Measurements from ENCODE around the gene NRN1L.
"Not testable (repeated sequence)": the region's sequence is repeated elsewhere in the genome, so short reads cannot be mapped to it uniquely, and the experiment has no call there.

NRN1L gene

DNA sequence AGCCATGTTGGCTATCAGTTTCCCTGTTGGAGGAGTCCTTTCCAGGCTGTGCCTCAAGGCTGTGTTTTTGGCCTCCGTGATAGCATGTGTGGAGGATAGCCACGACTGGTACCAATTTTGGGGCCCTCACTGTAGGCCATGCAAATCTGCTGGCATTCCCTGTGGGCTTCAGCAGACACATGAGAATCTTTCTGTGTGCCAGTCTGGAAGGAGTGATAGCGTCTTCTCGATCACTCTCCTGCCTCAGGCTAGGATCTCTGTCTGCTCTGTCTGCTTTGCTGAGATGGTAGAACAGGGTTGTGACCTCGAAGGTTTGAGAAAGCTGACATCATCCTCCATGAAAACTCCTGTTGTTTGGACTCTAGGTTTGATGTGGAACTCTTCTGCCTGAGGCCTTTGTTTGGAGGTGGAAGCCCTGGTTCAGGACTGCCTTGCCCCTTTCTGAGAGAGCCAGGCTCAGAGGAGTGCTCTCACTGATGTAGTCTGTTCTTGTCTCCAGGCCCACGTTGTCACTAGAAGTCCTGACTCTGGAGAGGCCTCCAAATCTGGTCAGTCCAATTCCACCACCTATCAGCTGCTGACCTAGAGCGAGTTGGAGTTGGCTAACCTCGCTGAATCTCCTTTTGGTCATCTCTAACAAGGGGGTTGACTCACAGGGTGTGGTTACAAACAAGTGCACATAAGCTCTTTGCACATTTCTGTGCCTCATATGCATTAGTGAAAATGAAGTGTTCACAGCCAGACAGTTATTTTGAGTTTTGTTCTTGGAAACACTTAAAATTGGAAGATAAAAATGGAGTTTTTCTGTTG, 23.9 kb upstream of the NRN1L start:
- no peak for DNase-seq (ENCODE audit: low read depth)

DNA sequence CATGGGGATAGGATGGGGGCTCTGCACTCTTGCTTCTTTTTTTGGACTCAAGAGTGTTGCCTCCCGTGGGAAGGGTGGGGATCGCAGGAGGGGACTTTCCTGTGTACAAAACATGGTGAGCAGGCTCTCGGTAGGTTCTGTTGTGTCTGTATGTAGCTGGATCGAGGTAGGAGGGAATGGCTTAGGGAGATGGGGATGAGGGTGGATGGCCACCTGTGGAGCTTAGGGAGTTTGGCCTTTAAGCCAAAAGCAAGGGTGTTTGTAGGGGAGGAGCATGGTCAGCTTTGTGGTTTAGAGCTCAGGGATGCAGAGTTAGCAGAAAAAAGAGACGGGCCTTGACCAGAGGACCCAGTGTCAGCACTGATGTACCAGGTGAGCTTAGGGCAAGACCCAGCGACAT, 22.8 kb upstream of the NRN1L start:
- DNase-seq (ENCODE audit: low read depth), result no peak

DNA sequence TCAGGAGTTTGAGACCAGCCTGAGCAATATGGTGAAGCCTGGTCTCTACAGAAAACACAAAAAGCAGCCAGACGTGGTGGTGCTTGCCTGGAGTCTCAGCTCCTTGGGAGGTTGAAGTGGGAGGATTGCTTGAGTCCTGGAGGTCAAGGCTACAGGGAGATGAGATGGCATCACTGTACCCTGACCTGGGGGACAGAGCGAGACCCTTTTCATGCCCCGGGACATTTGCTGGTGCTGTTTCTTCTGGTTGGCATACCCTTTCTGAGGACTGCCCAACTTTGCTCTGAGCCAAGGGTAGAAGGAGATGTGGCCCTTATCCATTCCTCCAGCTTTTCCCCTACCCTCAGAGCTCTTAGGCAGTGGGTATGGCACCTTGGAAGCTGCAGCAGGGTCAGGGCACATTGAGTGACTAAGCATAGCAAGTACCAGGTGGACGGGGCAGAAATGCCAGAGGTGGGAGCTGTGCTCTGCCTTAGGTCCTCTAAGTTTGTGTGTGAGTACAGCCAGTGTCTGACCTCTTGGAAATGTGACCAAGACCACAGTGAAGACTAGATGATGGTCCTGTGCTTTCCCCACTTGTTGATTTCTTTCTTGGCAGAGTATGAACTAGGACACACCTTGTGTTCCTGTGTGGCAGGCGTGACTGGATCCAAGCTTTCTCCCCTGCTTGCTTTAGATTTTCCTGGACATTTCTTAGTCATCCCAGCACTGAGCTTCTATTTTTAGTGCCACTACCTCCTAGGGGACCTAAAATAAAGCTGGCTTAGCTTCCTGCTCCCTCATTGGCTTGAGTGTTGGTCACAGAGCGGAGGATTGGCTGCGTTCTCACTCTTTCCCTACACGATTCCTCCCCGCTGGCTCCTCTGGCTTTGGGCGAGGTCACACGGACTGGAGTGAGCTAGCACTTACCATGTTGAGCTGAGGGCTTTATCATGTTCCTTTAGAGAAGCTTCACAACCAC, 21.8 kb upstream of the NRN1L start:
- DNase-seq (ENCODE audit: low read depth), result no peak

DNA sequence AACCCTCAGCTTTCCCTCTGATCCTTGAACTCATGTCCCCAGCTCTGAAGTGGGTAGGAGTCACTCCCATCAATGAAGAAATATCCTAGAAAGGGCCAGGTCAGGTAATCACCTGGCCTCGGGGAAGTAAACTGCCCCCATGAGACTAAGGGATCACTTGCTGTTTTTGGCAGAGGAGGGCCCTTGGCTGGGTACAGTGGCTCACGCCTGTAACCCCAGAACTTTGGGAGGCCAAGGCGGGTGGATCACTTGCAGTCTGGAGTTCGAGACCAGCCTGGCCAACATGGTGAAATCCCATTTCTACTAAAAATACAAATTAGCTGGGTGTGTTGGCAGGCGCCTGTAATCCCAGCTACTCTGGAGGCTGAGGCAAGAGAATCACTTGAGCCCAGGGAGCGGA, 20.6 kb upstream of the NRN1L start:
- not testable (repeated sequence) for DNase-seq (ENCODE audit: low read depth)

DNA sequence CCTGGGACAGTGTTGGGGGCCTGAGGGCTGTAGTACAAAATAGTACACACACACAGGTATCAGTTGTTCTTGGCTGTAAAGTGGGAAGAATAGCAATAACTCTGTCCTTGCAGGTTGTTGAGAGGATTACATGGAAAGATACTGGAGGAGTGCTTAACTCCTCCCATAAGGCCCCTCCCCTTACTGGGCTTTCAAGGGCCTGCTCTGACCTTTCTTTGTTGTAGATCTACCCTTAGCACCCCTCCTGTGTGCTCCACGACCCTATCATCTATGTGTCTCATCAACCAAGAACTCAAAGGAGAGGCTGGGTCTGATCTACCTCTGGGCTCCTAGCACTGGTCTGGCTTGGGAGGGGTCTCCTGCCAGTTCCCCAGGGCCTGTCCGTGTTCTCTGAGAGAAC, 20.1 kb upstream of the NRN1L start:
- no peak for DNase-seq (ENCODE audit: low read depth)

DNA sequence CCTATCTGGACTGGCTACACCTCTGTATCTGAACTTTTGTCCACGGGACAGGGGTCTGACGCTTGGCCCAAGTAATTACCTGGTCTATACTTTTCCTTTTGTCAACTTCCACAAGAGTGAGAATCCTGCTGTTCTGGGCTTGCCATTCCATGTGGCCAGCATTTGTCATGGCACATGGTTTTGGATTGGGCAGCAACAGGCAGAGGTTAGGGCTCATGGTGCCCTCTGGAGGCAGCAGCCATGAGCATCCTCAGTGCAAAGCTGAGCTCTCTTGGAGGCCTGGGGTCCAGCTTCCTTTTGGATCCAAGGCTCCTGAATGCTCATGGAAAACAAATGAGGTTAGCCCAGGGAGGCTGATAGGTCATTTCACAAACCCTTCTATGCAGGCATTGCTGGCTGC, 19.4 kb upstream of the NRN1L start:
- no peak for DNase-seq (ENCODE audit: low read depth)

DNA sequence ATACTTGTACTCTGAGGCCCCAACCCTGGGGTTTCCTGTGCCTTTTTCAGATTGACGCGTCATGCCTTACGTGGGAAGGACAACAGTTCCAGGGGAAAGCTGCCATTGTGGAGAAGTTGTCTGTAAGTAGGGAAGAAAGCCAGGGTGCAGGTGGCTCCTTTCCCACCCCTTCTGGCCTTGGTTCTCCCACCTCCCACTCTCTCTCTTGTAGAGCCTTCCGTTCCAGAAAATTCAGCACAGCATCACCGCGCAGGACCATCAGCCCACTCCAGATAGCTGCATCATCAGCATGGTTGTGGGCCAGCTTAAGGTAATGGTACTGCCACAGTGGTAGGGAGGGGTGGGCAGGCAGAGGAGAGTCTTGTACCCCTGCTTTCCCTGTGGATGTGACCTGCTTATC, 16.4 kb upstream of the NRN1L start:
- DNase-seq (ENCODE audit: low read depth), result no peak

DNA sequence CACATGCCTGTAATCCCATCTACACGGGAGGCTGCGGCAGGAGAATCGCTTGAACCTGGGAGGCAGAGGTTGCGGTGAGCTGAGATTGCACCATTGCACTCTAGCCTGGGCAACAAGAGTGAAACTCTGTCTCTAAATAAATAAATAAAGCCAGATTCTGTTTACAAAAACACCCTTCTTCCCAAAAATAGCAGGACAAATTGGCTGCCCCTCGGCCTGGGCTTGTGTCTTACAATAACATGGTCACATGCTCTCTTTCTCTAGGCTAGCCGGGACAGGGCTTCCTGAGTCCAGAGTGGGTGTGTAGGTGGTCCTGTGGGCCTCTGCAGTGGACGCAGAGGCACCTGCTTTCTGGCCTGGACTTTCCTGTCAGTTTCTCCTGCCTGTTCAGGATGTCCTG, 15.0 kb upstream of the NRN1L start:
- DNase-seq (ENCODE audit: low read depth), result no peak

DNA sequence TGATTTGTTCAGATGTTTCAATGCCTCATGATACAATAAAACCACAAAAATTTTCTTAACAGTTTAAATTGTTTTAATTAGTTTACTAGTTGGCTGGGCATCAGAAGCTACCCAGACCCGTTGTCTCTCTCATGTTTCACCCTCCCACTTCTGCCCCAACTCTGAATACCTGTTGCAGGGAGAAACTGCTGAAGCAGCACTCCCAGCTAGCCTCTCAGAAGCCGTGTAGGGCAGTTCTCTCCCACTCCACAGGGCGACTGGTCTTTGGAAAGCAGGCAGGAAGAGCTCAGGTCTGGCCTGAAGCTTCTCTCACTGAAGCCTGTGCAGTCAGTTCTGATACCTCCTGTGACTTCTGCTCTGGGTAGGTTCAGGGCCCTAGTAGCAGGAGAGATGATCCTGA, 13.4 kb upstream of the NRN1L start:
- DNase-seq (ENCODE audit: low read depth), result no peak

DNA sequence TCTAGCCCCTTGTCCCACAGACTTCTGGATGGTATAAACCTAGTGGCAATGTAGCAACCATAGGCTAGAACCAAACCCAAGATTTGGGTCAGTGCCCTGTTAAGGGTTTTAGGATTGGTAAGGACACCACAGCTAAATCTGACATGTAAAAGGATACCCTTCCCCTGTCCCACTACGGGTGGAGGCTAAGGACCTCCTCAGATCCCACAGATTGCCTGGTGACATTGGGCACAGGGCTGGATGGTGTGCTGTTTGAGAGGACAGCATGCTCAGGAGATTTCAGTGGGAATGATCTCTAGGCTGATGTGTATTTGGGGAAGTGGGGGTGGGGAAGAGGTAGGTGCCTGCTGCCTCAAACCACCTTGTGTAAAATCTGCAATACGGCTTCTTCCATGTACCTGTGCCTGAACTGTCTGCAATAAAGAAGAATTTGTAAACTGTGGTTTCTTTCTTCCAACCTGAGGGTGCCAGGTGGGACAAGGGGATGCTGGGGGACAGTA, 12.5 kb upstream of the NRN1L start:
- no peak for DNase-seq (ENCODE audit: low read depth)

DNA sequence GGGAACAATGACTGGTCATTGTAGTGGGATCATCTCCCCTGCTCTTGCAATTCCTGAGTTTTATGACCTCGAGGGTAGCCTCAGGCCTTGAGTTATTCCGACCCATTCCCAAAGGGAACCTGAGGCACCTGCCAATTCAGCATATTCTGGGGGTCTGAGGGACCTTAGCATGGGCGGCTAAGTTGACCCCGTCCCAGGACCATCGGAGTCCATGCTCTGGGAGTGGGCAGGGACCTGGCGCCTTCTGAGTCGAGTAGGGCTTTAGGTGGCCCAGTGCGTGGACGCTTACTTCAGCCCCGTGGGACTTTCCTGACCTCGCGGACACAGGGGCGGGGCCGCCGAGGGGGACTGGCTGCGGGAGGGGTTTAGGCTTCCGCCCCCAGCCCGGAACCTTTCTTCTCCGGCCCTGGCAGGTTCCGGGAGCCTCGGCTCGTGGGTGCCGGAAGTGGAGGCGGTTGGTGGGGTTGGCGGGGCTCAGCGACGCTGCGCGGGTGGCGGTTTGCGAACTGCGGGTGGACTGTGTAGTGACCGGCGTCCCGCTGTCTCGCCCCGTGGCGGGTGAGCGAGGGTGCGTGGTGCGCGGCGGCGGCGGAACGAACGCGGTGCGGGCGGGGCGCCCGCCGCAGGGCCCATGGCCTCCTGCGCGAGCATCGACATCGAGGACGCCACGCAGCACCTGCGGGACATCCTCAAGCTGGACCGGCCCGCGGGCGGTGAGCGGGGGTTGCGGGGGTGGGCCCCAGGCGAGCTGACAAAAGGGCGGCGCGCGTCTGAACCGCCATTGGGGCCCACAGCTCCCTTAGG, 11.9 kb upstream of the NRN1L start, which contains the start of gene EDC4:
EDC4 (plus strand) TSS at position 422 of the 804 bp plus-strand sequence; CDS start at position 632, 210 bp downstream.
- peak; percentile 75 for DNase-seq (ENCODE audit: low read depth)

DNA sequence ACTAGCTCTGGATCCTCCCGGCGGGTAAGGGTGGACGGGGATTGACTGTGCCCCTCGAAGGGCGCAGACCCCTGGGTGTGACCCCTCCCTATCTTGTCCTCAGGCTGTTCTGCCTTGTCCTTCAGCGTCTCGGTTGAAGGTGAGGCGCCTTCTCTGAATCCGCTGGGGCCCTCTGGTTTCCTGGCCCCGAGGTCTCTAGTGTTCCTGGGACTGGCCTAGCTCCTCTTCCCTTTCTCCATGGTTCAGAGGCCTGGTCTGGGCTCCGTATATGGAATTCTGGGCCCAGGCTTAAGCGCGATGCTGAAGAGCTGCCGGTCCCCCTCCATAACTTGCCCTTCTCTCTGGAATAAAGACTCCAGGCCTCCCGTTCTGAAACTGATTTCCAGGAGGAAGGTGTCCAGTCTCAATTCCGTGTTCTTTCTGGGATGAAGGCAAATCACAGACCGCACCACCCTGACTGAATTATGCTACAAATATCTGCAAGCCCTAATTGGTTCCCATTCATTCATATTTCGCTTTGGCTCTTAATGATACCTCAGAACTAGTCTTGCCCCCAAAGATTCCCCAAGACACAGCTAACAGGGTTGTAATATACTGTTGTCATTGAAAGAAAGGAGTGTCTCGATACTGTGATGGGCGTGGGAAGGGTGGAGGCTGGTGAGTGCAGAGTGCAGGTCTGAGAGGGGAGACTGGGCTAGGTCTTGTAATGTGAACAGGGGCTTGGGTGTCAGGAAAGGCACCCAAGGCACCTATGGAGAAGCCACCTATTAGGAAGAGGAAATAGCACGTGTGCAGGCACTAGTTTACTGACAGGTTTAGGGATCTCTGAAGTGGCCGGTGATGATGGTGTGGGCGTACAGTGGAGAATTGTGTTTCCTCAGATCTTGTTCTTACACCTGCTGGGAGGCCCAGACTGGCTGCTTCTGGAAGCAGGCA, 11.0 kb upstream of the NRN1L start:
- no peak for DNase-seq (ENCODE audit: low read depth)

DNA sequence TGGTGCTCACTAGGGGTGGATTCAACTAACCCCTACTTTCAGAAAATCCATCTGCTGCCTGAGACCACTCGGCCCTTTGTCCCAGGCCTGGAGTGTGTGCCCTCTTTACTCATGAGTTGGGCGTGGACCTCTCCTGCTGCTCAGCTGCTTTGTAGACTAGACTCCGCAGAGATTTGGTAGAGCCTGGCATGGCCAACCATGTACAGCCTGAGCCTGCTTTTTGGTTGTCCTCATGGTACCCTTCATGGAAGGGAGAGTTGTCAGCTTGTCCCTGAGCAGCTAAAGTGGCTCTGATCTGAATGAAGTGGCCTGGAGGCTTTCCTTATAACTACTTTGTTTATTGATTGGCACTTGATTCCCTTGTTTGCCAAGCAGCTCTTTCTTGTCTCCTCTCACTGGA, 10.3 kb upstream of the NRN1L start:
- DNase-seq (ENCODE audit: low read depth), result no peak

DNA sequence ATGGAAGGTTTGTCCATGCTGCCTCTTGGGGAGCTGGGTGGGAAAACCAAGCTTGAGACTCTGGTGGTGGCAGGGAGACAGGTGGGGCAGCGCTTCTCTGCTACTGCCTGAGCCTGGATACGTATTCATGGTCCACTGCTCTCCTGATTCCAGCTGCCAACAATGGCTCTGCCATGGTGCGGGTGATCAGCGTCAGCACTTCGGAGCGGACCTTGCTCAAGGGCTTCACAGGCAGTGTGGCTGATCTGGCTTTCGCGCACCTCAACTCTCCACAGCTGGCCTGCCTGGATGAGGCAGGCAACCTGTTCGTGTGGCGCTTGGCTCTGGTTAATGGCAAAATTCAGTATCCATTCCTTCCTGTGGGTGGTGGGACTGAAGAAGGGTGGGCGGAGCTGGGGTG, 7.6 kb upstream of the NRN1L start:
- DNase-seq (ENCODE audit: low read depth), result no peak

DNA sequence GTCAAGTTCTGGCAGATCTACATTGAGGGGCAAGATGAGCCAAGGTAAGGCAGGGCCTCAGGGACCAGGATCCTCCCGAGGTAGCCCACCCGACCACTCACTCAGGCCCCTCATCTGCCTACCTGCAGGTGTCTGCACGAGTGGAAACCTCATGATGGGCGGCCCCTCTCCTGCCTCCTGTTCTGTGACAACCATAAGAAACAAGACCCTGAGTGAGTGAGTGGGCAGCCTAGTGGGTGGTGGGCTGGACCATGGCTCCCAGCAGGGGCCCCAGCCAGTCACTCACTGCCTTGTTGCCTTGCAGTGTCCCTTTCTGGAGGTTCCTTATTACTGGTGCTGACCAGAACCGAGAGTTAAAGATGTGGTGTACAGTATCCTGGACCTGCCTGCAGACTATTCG, 6.5 kb upstream of the NRN1L start:
- DNase-seq (ENCODE audit: low read depth), result no peak

DNA sequence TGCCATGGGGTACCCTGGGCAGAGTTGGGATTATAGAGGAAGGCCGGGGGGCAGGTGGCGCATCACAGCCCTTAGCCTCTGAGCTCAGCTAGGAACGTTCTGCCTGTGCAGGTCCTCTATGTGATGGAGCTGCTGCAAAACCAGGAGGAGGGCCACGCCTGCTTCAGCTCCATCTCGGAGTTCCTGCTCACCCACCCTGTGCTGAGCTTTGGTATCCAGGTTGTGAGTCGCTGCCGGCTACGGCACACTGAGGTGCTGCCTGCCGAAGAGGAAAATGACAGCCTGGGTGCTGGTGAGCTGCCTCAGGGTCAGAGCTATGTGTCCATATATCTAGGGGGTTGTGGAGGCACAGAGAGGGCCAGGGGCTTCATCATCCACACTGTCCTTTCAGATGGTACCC, 5.8 kb upstream of the NRN1L start:
- no peak for DNase-seq (ENCODE audit: low read depth)

DNA sequence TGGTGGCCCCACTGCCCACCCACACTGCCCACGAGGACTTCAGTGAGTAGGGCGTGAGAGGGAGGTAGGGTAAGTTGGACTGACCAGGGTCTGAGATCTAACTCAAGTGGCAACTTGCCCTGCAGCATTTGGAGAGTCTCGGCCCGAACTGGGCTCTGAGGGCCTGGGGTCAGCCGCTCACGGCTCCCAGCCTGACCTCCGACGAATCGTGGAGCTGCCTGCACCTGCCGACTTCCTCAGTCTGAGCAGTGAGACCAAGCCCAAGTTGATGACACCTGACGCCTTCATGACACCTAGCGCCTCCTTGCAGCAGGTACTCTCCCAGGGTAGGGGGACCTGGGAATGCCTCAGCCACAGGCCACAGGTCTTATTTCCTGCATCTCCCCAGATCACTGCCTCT, 5.2 kb upstream of the NRN1L start:
- no peak for DNase-seq (ENCODE audit: low read depth)

DNA sequence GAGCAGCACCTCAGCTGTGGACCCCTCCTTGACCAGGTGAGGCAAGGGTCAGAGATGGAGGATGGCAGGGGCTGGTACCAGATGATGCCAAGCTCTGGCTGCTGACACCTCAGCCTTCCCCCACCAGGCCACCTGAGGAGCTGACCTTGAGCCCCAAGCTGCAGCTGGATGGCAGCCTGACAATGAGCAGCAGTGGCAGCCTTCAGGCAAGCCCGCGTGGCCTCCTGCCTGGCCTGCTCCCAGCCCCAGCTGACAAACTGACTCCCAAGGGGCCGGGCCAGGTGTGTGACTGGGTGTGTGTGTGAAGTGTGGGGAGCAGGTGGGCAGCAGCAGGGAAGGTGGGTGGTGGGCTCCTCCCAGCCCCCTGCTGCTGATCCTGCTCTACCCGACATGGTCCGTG, 4.7 kb upstream of the NRN1L start:
- DNase-seq (ENCODE audit: low read depth), result no peak

DNA sequence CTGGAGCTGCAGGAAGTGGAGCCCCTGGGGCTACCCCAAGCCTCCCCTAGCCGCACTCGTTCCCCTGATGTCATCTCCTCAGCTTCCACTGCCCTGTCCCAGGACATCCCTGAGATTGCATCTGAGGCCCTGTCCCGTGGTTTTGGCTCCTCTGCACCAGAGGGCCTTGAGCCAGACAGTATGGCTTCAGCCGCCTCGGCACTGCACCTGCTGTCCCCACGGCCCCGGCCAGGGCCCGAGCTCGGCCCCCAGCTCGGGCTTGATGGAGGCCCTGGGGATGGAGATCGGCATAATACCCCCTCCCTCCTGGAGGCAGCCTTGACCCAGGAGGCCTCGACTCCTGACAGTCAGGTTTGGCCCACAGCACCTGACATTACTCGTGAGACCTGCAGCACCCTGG, 4.1 kb upstream of the NRN1L start:
- DNase-seq (ENCODE audit: low read depth), result no peak

DNA sequence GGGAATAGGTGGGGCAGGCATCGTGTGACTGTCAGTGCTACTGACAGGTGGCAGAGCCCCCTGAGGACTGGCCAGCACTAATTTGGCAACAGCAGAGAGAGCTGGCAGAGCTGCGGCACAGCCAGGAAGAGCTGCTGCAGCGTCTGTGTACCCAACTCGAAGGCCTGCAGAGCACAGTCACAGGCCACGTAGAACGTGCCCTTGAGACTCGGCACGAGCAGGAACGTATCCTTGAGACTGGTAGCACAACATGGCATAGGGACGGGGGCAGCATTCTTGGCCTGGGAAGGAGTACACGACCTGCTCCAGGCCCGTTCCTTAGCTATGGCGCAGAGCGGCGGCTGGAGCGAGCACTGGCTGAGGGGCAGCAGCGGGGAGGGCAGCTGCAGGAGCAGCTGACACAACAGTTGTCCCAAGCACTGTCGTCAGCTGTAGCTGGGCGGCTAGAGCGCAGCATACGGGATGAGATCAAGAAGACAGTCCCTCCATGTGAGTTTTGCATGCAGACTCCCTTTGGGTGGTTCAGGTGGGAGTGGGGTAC, 3.0 kb upstream of the NRN1L start:
- no peak for DNase-seq (ENCODE audit: low read depth)

All from T follicular helper cell (primary cell).